SU-DHL-6 (cell line): ENCODE results near the gene OBSL1.

Experiments used
- EZH2phosphoT487 ChIP-seq: fragments of 200-600 bp; sonication (generic), shearing (Covaris generic); conservative IDR thresholded peaks from 2 replicates; pipeline ENCODE4 v1.6.1; 2018; ENCODE audit warnings: mild to moderate bottlenecking, antibody characterized with exemption, low read length, moderate library complexity, mixed read lengths
- TF ChIP-seq, protein P1 (sequence below): fragments of 200-600 bp; sonication (generic); IDR thresholded peaks from one replicate; pipeline ENCODE4 v1.5.1; 2017; ENCODE audit warnings: antibody characterized with exemption, mild to moderate bottlenecking, low read length, moderate library complexity; ENCODE audit not compliant: insufficient read depth, poor library complexity, severe bottlenecking

DNA sequence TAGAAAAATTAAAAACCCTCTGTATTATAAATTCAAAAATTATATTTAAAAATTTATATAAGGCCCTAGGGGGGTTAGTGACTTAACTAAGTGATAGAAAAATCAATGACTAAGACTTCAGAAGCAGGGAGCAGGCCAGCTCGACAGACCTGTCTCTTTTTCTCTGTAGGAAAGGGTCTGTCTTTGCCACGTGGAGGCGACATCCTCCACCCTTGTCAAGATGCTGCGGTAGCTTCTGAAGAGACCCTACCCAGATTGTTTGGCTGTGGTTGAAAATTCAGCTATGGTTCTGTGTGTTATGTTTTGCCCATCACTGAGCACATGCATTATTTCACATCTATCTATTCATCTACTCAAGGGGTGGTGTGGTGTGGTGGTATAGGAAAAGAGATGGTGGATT is 47.9 kb upstream of the OBSL1 start:
- TF ChIP-seq, protein P1, sequence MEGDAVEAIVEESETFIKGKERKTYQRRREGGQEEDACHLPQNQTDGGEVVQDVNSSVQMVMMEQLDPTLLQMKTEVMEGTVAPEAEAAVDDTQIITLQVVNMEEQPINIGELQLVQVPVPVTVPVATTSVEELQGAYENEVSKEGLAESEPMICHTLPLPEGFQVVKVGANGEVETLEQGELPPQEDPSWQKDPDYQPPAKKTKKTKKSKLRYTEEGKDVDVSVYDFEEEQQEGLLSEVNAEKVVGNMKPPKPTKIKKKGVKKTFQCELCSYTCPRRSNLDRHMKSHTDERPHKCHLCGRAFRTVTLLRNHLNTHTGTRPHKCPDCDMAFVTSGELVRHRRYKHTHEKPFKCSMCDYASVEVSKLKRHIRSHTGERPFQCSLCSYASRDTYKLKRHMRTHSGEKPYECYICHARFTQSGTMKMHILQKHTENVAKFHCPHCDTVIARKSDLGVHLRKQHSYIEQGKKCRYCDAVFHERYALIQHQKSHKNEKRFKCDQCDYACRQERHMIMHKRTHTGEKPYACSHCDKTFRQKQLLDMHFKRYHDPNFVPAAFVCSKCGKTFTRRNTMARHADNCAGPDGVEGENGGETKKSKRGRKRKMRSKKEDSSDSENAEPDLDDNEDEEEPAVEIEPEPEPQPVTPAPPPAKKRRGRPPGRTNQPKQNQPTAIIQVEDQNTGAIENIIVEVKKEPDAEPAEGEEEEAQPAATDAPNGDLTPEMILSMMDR, result no peak
- no peak for TF ChIP-seq EZH2phosphoT487
